Measurements from ENCODE around the gene DNAH6. TPM values are rescaled to one million over a fixed set of nuclear protein-coding genes. Genes with fewer than 3 reads are reported as not detected.
"Not testable (repeated sequence)": the region's sequence is repeated elsewhere in the genome, so short reads cannot be mapped to it uniquely, and the experiment has no call there.

DNAH6 gene
- total RNA-seq, 1 donor from 2014 or later: 2.6 TPM

DNA sequence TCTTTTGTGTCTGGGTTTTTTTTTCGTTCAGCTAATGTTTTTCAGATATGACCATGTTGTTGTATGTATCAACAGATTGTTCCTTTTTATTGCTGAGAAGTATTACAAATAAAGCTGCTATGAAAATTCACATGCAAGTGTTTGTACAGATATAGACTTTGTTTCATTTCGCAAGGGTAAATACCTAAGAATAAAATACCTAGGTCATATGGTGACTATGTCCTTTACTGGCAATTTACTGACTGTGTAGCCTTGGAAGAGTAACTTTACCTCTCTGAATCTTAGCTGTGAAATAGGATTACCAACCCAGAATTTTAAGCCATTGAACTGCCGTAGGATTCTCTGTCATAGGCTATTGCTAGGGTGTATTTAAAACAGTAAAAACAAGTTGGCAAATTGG is 19.0 kb upstream of the DNAH6 start:
- no peak overlapping the region for H3K9ac ChIP-seq
- no peak for DNase-seq (ENCODE audit: low spot score)
- no peaks in the 10 kb centered on the region for H3K4me1 ChIP-seq
- H3K4me2 ChIP-seq: no peak overlapping the region
- no peak overlapping the region for H3K27ac ChIP-seq
- Mint-ChIP-seq H3K27me3 (ENCODE audit: insufficient read depth, low read depth) (no peaks in the 10 kb centered on the region), H3K4me1 (no peaks in the 10 kb centered on the region), H3K9me3 (no peaks in the 10 kb centered on the region), H3K4me3 (no peak overlapping the region), H3K36me3 (no peaks in the 10 kb centered on the region), H3K27ac (no peak overlapping the region)
- no peaks in the 10 kb centered on the region for H3K36me3 ChIP-seq
- no peaks in the 10 kb centered on the region for H3K9me3 ChIP-seq (ENCODE audit: low read depth)
- H2AFZ ChIP-seq (replicated peaks): no peak overlapping the region
- no peaks in the 10 kb centered on the region for H3F3A ChIP-seq (ENCODE audit: low read depth)
- H3K27me3 ChIP-seq: no peaks in the 10 kb centered on the region
- H3K79me2 ChIP-seq (ENCODE audit: low read depth): no peaks in the 10 kb centered on the region
- TF ChIP-seq, protein P1, sequence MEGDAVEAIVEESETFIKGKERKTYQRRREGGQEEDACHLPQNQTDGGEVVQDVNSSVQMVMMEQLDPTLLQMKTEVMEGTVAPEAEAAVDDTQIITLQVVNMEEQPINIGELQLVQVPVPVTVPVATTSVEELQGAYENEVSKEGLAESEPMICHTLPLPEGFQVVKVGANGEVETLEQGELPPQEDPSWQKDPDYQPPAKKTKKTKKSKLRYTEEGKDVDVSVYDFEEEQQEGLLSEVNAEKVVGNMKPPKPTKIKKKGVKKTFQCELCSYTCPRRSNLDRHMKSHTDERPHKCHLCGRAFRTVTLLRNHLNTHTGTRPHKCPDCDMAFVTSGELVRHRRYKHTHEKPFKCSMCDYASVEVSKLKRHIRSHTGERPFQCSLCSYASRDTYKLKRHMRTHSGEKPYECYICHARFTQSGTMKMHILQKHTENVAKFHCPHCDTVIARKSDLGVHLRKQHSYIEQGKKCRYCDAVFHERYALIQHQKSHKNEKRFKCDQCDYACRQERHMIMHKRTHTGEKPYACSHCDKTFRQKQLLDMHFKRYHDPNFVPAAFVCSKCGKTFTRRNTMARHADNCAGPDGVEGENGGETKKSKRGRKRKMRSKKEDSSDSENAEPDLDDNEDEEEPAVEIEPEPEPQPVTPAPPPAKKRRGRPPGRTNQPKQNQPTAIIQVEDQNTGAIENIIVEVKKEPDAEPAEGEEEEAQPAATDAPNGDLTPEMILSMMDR (IDR thresholded peaks at IDR 0.05): no peak
- no peak for TF ChIP-seq EZH2 (IDR thresholded peaks at IDR 0.05)
- no peak for TF ChIP-seq EZH2phosphoT487 (IDR thresholded peaks at IDR 0.05)
- H4K20me1 ChIP-seq (ENCODE audit: low read depth): no peaks in the 10 kb centered on the region
- H3K4me3 ChIP-seq: no peak overlapping the region

- no peak overlapping the region for H3K4me3 Mint-ChIP-seq
- no peak for DNase-seq (ENCODE audit: low spot score)
- peaks cover 4% of the 10 kb centered on the region for H3K9me3 Mint-ChIP-seq
- no peaks in the 10 kb centered on the region for H3K27me3 ChIP-seq
- H4K20me1 ChIP-seq (ENCODE audit: low read depth): no peaks in the 10 kb centered on the region
- no peak overlapping the region for H2AFZ ChIP-seq (replicated peaks)
- H3K36me3 ChIP-seq: no peaks in the 10 kb centered on the region
- TF ChIP-seq EZH2phosphoT487 (IDR thresholded peaks at IDR 0.05): no peak
- TF ChIP-seq, protein P1 (IDR thresholded peaks at IDR 0.05): no peak
- no peak for TF ChIP-seq EZH2 (IDR thresholded peaks at IDR 0.05)
- no peaks in the 10 kb centered on the region for H3K27me3 Mint-ChIP-seq (ENCODE audit: insufficient read depth, low read depth)
- no peaks in the 10 kb centered on the region for H3K79me2 ChIP-seq (ENCODE audit: low read depth)
- H3K9me3 ChIP-seq (ENCODE audit: low read depth): no peaks in the 10 kb centered on the region
- H3K27ac Mint-ChIP-seq: no peak overlapping the region
- no peaks in the 10 kb centered on the region for H3F3A ChIP-seq (ENCODE audit: low read depth)
- no peaks in the 10 kb centered on the region for H3K4me1 Mint-ChIP-seq
- H3K4me2 ChIP-seq: no peak overlapping the region
- H3K27ac ChIP-seq: no peak overlapping the region
- no peaks in the 10 kb centered on the region for H3K36me3 Mint-ChIP-seq
- H3K9ac ChIP-seq: no peak overlapping the region
- H3K4me3 ChIP-seq: no peak overlapping the region
- H3K4me1 ChIP-seq: no peaks in the 10 kb centered on the region
Observed at GRCh38 chr2:84498150-84498799, 18.0 kb upstream of the DNAH6 start.

DNA sequence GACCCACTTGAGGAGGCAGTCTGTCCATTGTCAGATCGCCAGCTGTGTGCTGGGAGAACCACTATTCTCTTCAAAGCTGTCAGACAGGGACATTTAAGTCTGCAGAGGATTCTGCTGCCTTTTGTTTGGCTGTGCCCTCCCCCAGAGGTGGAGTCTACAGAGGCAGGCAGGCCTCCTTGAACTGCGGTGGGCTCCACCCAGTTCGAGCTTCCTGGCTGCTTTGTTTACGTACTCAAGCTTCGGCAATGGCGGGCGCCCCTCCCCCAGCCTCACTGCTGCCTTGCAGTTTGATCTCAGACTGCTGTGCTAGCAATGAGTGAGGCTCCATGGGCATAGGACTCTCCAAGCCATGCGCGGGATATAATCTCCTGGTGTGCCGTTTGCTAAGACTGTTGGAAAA is 5.3 kb upstream of the DNAH6 start:
- H4K20me1 ChIP-seq (ENCODE audit: low read depth); H3K27me3 Mint-ChIP-seq (ENCODE audit: insufficient read depth, low read depth); DNase-seq (ENCODE audit: low spot score); H3K4me3 ChIP-seq; H3K4me1 ChIP-seq; H3K27me3 ChIP-seq; H3K9me3 ChIP-seq (ENCODE audit: low read depth); H3K36me3 Mint-ChIP-seq; H3K9ac ChIP-seq; H2AFZ ChIP-seq (replicated peaks); H3K4me2 ChIP-seq; H3K4me1 Mint-ChIP-seq; H3K27ac ChIP-seq; H3K36me3 ChIP-seq; H3K4me3 Mint-ChIP-seq; H3K79me2 ChIP-seq (ENCODE audit: low read depth); H3K27ac Mint-ChIP-seq; H3F3A ChIP-seq (ENCODE audit: low read depth): not testable (repeated sequence)
- peaks cover 20% of the 10 kb centered on the region for H3K9me3 Mint-ChIP-seq

- no peaks in the 10 kb centered on the region for H3K79me2 ChIP-seq (ENCODE audit: low read depth)
- peaks cover 5% of the 10 kb centered on the region for H3F3A ChIP-seq (ENCODE audit: low read depth)
- Mint-ChIP-seq H3K4me3 (peak overlapping the region; percentile 76), H3K36me3 (no peaks in the 10 kb centered on the region), H3K27ac (peak overlapping the region; percentile 68), H3K9me3 (peaks cover 11% of the 10 kb centered on the region), H3K4me1 (peaks cover 2% of the 10 kb centered on the region), H3K27me3 (ENCODE audit: insufficient read depth, low read depth) (peaks cover 2% of the 10 kb centered on the region)
- H3K4me2 ChIP-seq: peak overlapping the region; percentile 80
- no peaks in the 10 kb centered on the region for H3K36me3 ChIP-seq
- TF ChIP-seq EZH2 (IDR thresholded peaks at IDR 0.05) (no peak), EZH2phosphoT487 (IDR thresholded peaks at IDR 0.05) (no peak)
- TF ChIP-seq, protein P1 (IDR thresholded peaks at IDR 0.05): no peak
- H3K9ac ChIP-seq: no peak overlapping the region
- no peaks in the 10 kb centered on the region for H3K9me3 ChIP-seq (ENCODE audit: low read depth)
- peak overlapping the region; percentile 16 for H2AFZ ChIP-seq (replicated peaks)
- peaks cover 20% of the 10 kb centered on the region for H3K27me3 ChIP-seq
- no peaks in the 10 kb centered on the region for H4K20me1 ChIP-seq (ENCODE audit: low read depth)
- H3K27ac ChIP-seq: no peak overlapping the region
- DNase-seq (ENCODE audit: low spot score): no peak
- H3K4me3 ChIP-seq: peak overlapping the region; percentile 52
- no peaks in the 10 kb centered on the region for H3K4me1 ChIP-seq
Observed at GRCh38 chr2:84515788-84516187, 510 bp upstream of the DNAH6 start.

Data from neural progenitor cell (in vitro differentiated cells).